Cardiac muscle cell (in vitro differentiated cells and primary cell): ENCODE results near the gene CCHCR1. TPM values are rescaled to one million over a fixed set of nuclear protein-coding genes. Genes with fewer than 3 reads are reported as not detected.
A peak's percentile ranks its signal among the peaks of the same experiment; 100 is the strongest.
"Not testable (repeated sequence)": the region's sequence is repeated elsewhere in the genome, so short reads cannot be mapped to it uniquely, and the experiment has no call there.

ENCODE experiments used
- DNase-seq, 2 donors: peaks; one replicate each; pipeline versions ENCODE4 v3.0.0 to v3.0.0-alpha.2; 2010 to 2017; ENCODE audit warnings: low read depth in 1 of 2, low spot score in 1 of 2
- H3K27ac ChIP-seq: fragments of 200-600 bp; sonication (generic); 2 replicates; pipeline ENCODE4 v1.5.1; 2016
- H3K27me3 ChIP-seq: fragments of 200-600 bp; sonication (generic); 2 replicates; pipeline ENCODE4 v1.6.0; 2016; ENCODE audit warnings: control low read depth
- H3K36me3 ChIP-seq: fragments of 200-600 bp; sonication (generic); 2 replicates; pipeline ENCODE4 v1.5.1; 2016; ENCODE audit warnings: control low read depth
- H3K4me1 ChIP-seq: fragments of 200-600 bp; sonication (generic); 2 replicates; pipeline ENCODE4 v1.8.1; 2017; ENCODE audit warnings: low read depth, mild to moderate bottlenecking, mixed run types
- H3K4me3 ChIP-seq: fragments of 200-600 bp; sonication (generic); 2 replicates; pipeline ENCODE4 v1.5.1; 2016; ENCODE audit warnings: mild to moderate bottlenecking
- H3K9me3 ChIP-seq: fragments of 200-600 bp; sonication (generic); 2 replicates; pipeline ENCODE4 v1.5.1; 2017; ENCODE audit warnings: low read depth, mild to moderate bottlenecking, control low read depth
- CTCF ChIP-seq: IDR thresholded peaks from 2 replicates; pipeline ENCODE4 v1.5.1; 2012; ENCODE audit warnings: low read depth, mild to moderate bottlenecking, low read length
- polyA plus RNA-seq: library from polyadenylated mRNA; unstranded; fragments of >200 nt; fragmentation: Nextera tagmentation; extraction: Ambion mirVana; gene quantifications from 2 replicates; pipeline ENCODE4 v1.2.1, GENCODE V29; 2016
- total RNA-seq: library from RNA; depleted of rRNA; stranded (reverse); fragments of >200 nt; gene quantifications from 2 replicates; pipeline ENCODE4 v1.2.3, GENCODE V29; 2016

The CCHCR1 gene
- 25.1 and 55.5 TPM in 2 replicates for total RNA-seq
- 29.1 and 29.6 TPM in 2 replicates for polyA plus RNA-seq

- Histone ChIP-seq H3K4me3 (peak within 1 kb of the TSS; percentile 61), H3K27me3 (no peaks in the 10 kb centered on the region), H3K27ac (peak within 1 kb of the TSS; percentile 57), H3K36me3 (no peaks in the 10 kb centered on the region), H3K9me3 (no peaks in the 10 kb centered on the region), H3K4me1 (no peaks in the 10 kb centered on the region)
- peak in 1 of 2 donors; percentile 24 for DNase-seq
- TF ChIP-seq CTCF = no peak
These were observed at the start of gene CCHCR1 for GRCh38 chr6:31157513-31158139. TSS of gene CCHCR1 (minus strand) at chr6:31157802. CDS start at chr6:31157600, 202 bp downstream.

- TF ChIP-seq CTCF = no peak
- no peaks in the 10 kb centered on the region for H3K9me3 ChIP-seq
- no peak for DNase-seq
- H3K4me3 ChIP-seq = no peak overlapping the region
- H3K4me1 ChIP-seq = peaks cover 11% of the 10 kb centered on the region
- H3K27me3 ChIP-seq = no peaks in the 10 kb centered on the region
- no peak overlapping the region for H3K27ac ChIP-seq
- no peaks in the 10 kb centered on the region for H3K36me3 ChIP-seq
These were observed 48.0 kb upstream of the CCHCR1 start for GRCh38 chr6:31205638-31206037.

GRCh38 chr6:31204751-31205145 lies 47.1 kb upstream of the CCHCR1 start:
- H3K36me3 ChIP-seq = no peaks in the 10 kb centered on the region
- H3K9me3 ChIP-seq = no peaks in the 10 kb centered on the region
- peaks cover 11% of the 10 kb centered on the region for H3K4me1 ChIP-seq
- no peak for TF ChIP-seq CTCF
- no peaks in the 10 kb centered on the region for H3K27me3 ChIP-seq
- H3K27ac ChIP-seq = no peak overlapping the region
- no peak overlapping the region for H3K4me3 ChIP-seq
- no peak for DNase-seq

GRCh38 chr6:31203345-31203979 lies 45.9 kb upstream of the CCHCR1 start:
- Histone ChIP-seq H3K36me3 (no peaks in the 10 kb centered on the region), H3K4me3 (no peak overlapping the region), H3K27me3 (no peaks in the 10 kb centered on the region), H3K9me3 (no peaks in the 10 kb centered on the region), H3K4me1 (peaks cover 8% of the 10 kb centered on the region), H3K27ac (no peak overlapping the region)
- TF ChIP-seq CTCF = no peak
- DNase-seq = peak in 1 of 2 donors; percentile 33

GRCh38 chr6:31202259-31203166 lies 44.9 kb upstream of the CCHCR1 start:
- no peaks in the 10 kb centered on the region for H3K4me1 ChIP-seq
- no peaks in the 10 kb centered on the region for H3K9me3 ChIP-seq
- no peak for TF ChIP-seq CTCF
- H3K36me3 ChIP-seq = no peaks in the 10 kb centered on the region
- H3K27me3 ChIP-seq = no peaks in the 10 kb centered on the region
- no peak for DNase-seq
- H3K27ac ChIP-seq = no peak overlapping the region
- no peak overlapping the region for H3K4me3 ChIP-seq

- not testable (repeated sequence) for H3K36me3 ChIP-seq, H3K4me3 ChIP-seq, H3K9me3 ChIP-seq, H3K27me3 ChIP-seq, H3K4me1 ChIP-seq, H3K27ac ChIP-seq, DNase-seq
These were observed 41.5 kb upstream of the CCHCR1 start for GRCh38 chr6:31199105-31199452.
